GM23248 (cell line): Measurements from ENCODE around the gene ZNF575. TPM values are rescaled to one million over a fixed set of nuclear protein-coding genes. Genes with fewer than 3 reads are reported as not detected.

Experiments
- DNase-seq: peaks from one replicate; pipeline ENCODE4 v3.0.0-alpha.2; 2015
- H2AFZ ChIP-seq: fragments of 200-600 bp; sonication (generic); 2 replicates; pipeline ENCODE4 v1.6.1; 2016; ENCODE audit warnings: antibody characterized with exemption
- H3F3A ChIP-seq: fragments of 200-600 bp; sonication (generic); 2 replicates; pipeline ENCODE4 v1.6.1; 2016; ENCODE audit warnings: mild to moderate bottlenecking, antibody characterized with exemption, mixed run types; ENCODE audit not compliant: insufficient read depth
- H3K27ac ChIP-seq: fragments of 200-600 bp; sonication (generic); 2 replicates; pipeline ENCODE4 v1.5.1; 2016; ENCODE audit warnings: mild to moderate bottlenecking
- H3K27me3 ChIP-seq: fragments of 200-600 bp; sonication (generic); replicated peaks from 2 replicates; pipeline ENCODE4 v1.6.1; 2016; ENCODE audit warnings: mild to moderate bottlenecking; ENCODE audit not compliant: insufficient read depth
- H3K36me3 ChIP-seq: fragments of 200-600 bp; sonication (generic); 2 replicates; pipeline ENCODE4 v1.6.1; 2016; ENCODE audit warnings: low read depth, mild to moderate bottlenecking
- H3K4me1 ChIP-seq: fragments of 200-600 bp; sonication (generic); 2 replicates; pipeline ENCODE4 v1.6.1; 2016; ENCODE audit warnings: mild to moderate bottlenecking; ENCODE audit not compliant: insufficient read depth
- H3K4me2 ChIP-seq: fragments of 200-600 bp; sonication (generic); one replicate; pipeline ENCODE4 v1.6.1; 2016; ENCODE audit warnings: mild to moderate bottlenecking; ENCODE audit not compliant: unreplicated experiment
- H3K4me3 ChIP-seq: fragments of 200-600 bp; sonication (generic); 2 replicates; pipeline ENCODE4 v1.5.1; 2016; ENCODE audit warnings: mild to moderate bottlenecking
- H3K79me2 ChIP-seq: fragments of 200-600 bp; sonication (generic); 2 replicates; pipeline ENCODE4 v1.6.1; 2016; ENCODE audit warnings: mild to moderate bottlenecking; ENCODE audit not compliant: insufficient read depth
- H3K9ac ChIP-seq: fragments of 200-600 bp; sonication (generic); 2 replicates; pipeline ENCODE4 v1.6.1; 2016; ENCODE audit warnings: mild to moderate bottlenecking
- H3K9me2 ChIP-seq: fragments of 200-600 bp; sonication (generic); 2 replicates; pipeline ENCODE4 v1.6.1; 2016; ENCODE audit warnings: mixed run types, mild to moderate bottlenecking, moderate library complexity; ENCODE audit not compliant: insufficient read depth
- H3K9me3 ChIP-seq: fragments of 200-600 bp; sonication (generic); one replicate; pipeline ENCODE4 v1.6.1; 2017; ENCODE audit warnings: low read depth
- H4K20me1 ChIP-seq: fragments of 200-600 bp; sonication (generic); 2 replicates; pipeline ENCODE4 v1.6.0; 2016; ENCODE audit not compliant: insufficient read depth
- EZH2 ChIP-seq: fragments of 200-600 bp; sonication (generic); IDR thresholded peaks from 2 replicates; pipeline ENCODE4 v1.6.1; 2018; ENCODE audit warnings: antibody characterized with exemption, mild to moderate bottlenecking; ENCODE audit not compliant: insufficient read depth, poor library complexity, severe bottlenecking
- EZH2phosphoT487 ChIP-seq: fragments of 200-600 bp; sonication (generic); IDR thresholded peaks from 2 replicates; pipeline ENCODE4 v1.6.1; 2018; ENCODE audit warnings: antibody characterized with exemption, moderate library complexity, mild to moderate bottlenecking, low read depth; ENCODE audit not compliant: insufficient read depth
- WGBS, 2 experiments: methylation state at CpG; one replicate each; pipeline ENCODE4 v1.1.6; 2015 to 2017; ENCODE audit warnings: low lambda C conversion rate in 2 of 2, low coverage in 1 of 2; ENCODE audit errors: missing lambda C conversion rate in 2 of 2; 5-methylcytosine and 5-hydroxymethylcytosine counted together
- in situ Hi-C: fragments of 300-500 bp; cut with MboI; formaldehyde crosslinking; loops from 2 replicates; pipeline ENCODE4 v1.15.0; 2020
- polyA plus RNA-seq: library from polyadenylated mRNA; unstranded; fragments of >200 nt; fragmentation: Nextera tagmentation; extraction: Ambion mirVana; gene quantifications from 2 replicates; pipeline ENCODE4 v1.2.1, GENCODE V29; 2016
- total RNA-seq: library from RNA; depleted of rRNA; stranded (reverse); fragments of >200 nt; shearing (Covaris generic); gene quantifications from 2 replicates; pipeline ENCODE4 v1.2.3, GENCODE V29; 2014

Gene ZNF575
- total and polyA plus RNA-seq, 2 experiments from 2014 or later: 0.22 to 3.1 TPM

DNA sequence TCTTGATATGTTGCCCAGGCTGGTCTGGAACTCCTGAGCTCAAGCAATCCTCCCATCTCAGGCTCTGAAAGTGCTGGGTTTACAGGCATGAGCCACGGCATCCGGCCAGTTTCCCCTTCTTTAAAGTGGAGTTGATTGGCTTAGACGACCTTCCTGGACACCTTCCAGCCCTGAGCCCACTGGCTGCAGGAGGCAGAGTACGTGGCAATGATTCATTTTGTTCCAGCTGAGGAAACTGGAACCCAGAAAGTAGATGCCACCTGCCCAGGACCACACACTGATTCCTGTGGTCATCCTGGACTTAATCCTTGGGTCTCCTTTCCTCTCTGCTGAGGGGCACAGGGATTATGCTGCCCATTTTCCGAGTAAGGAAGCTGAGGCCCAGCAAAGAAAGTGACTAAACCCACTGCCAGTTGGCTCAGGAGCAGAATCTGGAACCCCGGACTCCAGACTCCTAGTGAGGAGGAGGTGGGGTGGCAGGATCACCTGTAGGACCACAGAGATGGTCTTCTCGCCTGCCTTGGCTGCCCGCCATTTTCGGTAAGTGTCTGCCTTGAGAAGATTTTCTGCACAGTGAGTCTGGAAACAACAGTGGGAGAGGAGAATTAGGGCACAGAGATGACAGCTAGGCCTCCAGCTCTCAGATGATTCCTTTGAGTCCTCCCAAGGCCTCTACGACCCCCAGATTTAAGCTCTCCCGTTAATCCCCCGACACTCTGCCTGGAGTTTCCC is 41.6 kb downstream of the ZNF575 start:
- peak; percentile 60 for DNase-seq
- Histone ChIP-seq H3K9me2 (no peaks in the 10 kb centered on the region), H3K4me1 (peaks cover 6% of the 10 kb centered on the region), H3K36me3 (no peaks in the 10 kb centered on the region), H3K79me2 (peaks cover 48% of the 10 kb centered on the region), H3K4me3 (peak overlapping the region; percentile 100), H3K27me3 (no peaks in the 10 kb centered on the region), H3K27ac (peak overlapping the region; percentile 78), H3F3A (no peaks in the 10 kb centered on the region), H3K9me3 (no peaks in the 10 kb centered on the region), H3K4me2 (peak overlapping the region; percentile 92), H3K9ac (peak overlapping the region; percentile 98), H4K20me1 (no peaks in the 10 kb centered on the region), H2AFZ (peak overlapping the region; percentile 99)
- TF ChIP-seq EZH2: no peak
- no peak for TF ChIP-seq EZH2phosphoT487
- in situ Hi-C loops: no loop called here
- 21 to 23% methylated on average over 12 of the region's 12 CpGs for WGBS, 2 experiments

DNA sequence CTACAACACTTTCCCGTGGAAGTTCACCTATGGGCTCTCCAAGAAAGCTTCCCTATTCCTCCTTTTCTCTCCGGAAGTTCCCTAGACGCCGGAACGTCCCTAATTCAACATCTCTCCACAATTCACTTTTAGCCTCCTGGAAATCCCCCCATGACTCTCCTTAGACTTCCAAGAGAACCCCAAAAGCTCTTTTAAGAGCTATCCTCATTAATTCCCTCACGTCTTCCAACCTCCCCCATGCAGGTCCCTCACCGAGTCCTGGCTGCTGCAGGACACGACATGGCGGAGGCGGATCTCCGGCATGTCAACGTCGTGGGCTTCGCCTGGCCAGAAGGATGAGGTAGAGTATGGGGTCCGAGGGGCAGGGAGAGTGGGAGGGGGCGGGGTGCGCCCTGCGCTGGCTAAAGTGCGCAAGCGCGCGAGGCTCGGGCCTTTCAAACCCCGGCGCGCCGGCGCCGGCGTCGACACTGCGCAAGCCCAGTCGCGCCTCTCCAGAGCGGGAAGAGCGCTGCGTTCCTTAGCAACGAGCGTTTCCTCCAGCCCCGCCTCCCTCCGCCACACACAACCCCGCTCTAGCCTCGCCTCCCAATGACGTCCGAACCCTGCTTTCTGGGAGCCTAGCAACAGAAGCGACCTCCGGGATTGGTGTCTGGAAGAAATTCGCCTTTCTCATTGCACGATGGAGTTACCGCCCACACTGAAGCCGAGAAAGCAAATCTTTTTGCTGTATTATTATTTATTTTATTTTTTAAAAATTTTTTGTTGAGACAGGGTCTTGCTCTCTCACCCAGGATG is 42.4 kb downstream of the ZNF575 start, which contains the start of the genes PINLYP and XRCC1:
Gene PINLYP, plus strand, starts transcription at position 646 of the 795 bp plus-strand sequence. CDS start 1,391 bp downstream, outside the sequence.
Gene XRCC1, minus strand, starts transcription at position 372 of the 795 bp plus-strand sequence. Its CDS starts 69 bp downstream, at position 303.
- H3K4me2 ChIP-seq: peak within 1 kb of the TSS; percentile 92
- H3K9me3 ChIP-seq: no peaks in the 10 kb centered on the region
- peak within 1 kb of the TSS; percentile 78 for H3K27ac ChIP-seq
- WGBS, 2 experiments: 1% methylated on average over 34 to 50 of the region's 51 CpGs
- no peaks in the 10 kb centered on the region for H3K9me2 ChIP-seq
- no peaks in the 10 kb centered on the region for H3K27me3 ChIP-seq
- TF ChIP-seq EZH2 (no peak), EZH2phosphoT487 (no peak)
- DNase-seq: peak; percentile 100
- H3K9ac ChIP-seq: peak within 1 kb of the TSS; percentile 98
- in situ Hi-C loops: no loop called here
- peak within 1 kb of the TSS; percentile 100 for H3K4me3 ChIP-seq
- no peaks in the 10 kb centered on the region for H3K36me3 ChIP-seq
- H4K20me1 ChIP-seq: no peaks in the 10 kb centered on the region
- H3K4me1 ChIP-seq: peaks cover 6% of the 10 kb centered on the region
- peaks cover 41% of the 10 kb centered on the region for H3K79me2 ChIP-seq
- H2AFZ ChIP-seq: peak within 1 kb of the TSS; percentile 99
- H3F3A ChIP-seq: no peaks in the 10 kb centered on the region

DNA sequence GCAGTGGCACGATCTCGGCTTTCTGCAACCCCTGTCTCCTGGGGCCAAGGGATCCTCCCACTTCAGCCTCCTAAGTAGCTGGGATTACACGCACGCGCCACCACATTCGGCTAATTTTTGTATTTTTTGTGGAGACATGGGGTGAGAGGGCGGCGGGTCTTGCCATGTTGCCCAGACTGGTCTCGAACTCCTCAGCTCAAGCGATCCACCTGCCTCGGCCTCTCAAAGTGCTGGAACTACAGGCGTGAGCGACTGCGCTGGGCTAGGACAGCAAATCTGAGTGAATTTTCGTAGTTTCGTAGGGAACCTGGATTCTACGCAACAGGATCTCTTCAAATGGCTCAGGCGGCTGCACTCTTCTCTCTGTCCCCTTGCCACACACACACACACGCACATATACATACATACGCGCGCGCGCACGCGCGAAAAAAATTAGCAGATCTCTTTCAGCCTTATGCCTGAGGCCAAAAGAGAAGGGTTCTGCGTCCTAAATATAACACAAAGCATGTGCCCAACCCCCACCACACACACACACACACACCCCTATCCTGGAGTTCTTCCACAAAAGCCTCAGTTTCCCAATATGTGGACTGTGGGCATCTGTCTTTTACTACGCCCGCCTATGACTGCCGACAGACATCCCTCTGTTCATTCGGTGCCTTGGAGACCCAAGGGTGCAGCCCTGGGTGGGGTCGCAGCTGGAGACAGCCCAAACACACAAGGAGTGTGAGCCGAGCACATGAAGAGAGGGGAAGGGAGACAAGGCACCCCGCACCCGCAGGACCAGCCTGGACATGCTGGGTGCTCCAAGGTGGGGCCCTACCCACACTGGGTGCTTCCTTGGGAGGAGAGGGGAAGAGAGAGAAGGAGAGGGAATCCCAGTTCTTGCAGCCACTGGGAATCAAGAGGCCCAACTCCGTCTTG is 43.2 kb downstream of the ZNF575 start:
- Histone ChIP-seq H3K9me2 (no peaks in the 10 kb centered on the region), H3K27me3 (no peaks in the 10 kb centered on the region), H2AFZ (peak overlapping the region; percentile 94), H4K20me1 (no peaks in the 10 kb centered on the region), H3K27ac (peak overlapping the region; percentile 78), H3K79me2 (peaks cover 38% of the 10 kb centered on the region), H3K4me2 (peak overlapping the region; percentile 63), H3K9me3 (no peaks in the 10 kb centered on the region), H3K4me1 (peaks cover 6% of the 10 kb centered on the region), H3K4me3 (peak overlapping the region; percentile 72), H3F3A (no peaks in the 10 kb centered on the region), H3K36me3 (no peaks in the 10 kb centered on the region), H3K9ac (peak overlapping the region; percentile 78)
- peak; percentile 40 for DNase-seq
- in situ Hi-C loops: no loop called here
- TF ChIP-seq EZH2phosphoT487: no peak
- TF ChIP-seq EZH2: no peak
- 43 to 59% methylated on average over 37 of the region's 37 CpGs for whole genome bisulfite sequencing, 2 experiments
